HG02642 (cell line): ENCODE data around the gene RTKN2.
A peak's percentile ranks its signal among the peaks of the same experiment; 100 is the strongest.

ENCODE experiments used
- ATAC-seq: cut with Tn5 transposase; IDR thresholded peaks from one replicate; pipeline ENCODE4 v1.9.1; 2021; ENCODE audit warnings: mild to moderate bottlenecking; ENCODE audit not compliant: unreplicated experiment, poor library complexity

The RTKN2 gene

GRCh38 chr10:62182171-62182570 is 86.5 kb downstream of the RTKN2 start:
- no peak for ATAC-seq

- no peak for ATAC-seq
Measured at GRCh38 chr10:62180677-62181076, 88.0 kb downstream of the RTKN2 start.

GRCh38 chr10:62178568-62178967 is 90.1 kb downstream of the RTKN2 start:
- no peak for ATAC-seq

GRCh38 chr10:62177111-62177510 is 91.5 kb downstream of the RTKN2 start:
- no peak for ATAC-seq

- ATAC-seq = no peak
Measured at GRCh38 chr10:62175251-62175650, 93.4 kb downstream of the RTKN2 start.

- ATAC-seq = no peak
Measured at GRCh38 chr10:62172465-62172864, 96.2 kb downstream of the RTKN2 start.

- no peak for ATAC-seq
Measured at GRCh38 chr10:62171791-62172190, 96.9 kb downstream of the RTKN2 start.

- no peak for ATAC-seq
Measured at GRCh38 chr10:62170732-62171131, 97.9 kb downstream of the RTKN2 start.

GRCh38 chr10:62166331-62167131 is 102.1 kb downstream of the RTKN2 start:
- ATAC-seq = peak; percentile 99

- no peak for ATAC-seq
Measured at GRCh38 chr10:62165803-62166202, 102.8 kb downstream of the RTKN2 start.

GRCh38 chr10:62163024-62163423 is 105.6 kb downstream of the RTKN2 start:
- no peak for ATAC-seq

GRCh38 chr10:62162261-62162981 is 106.2 kb downstream of the RTKN2 start:
- no peak for ATAC-seq

GRCh38 chr10:62159351-62159750 is 109.3 kb downstream of the RTKN2 start:
- no peak for ATAC-seq

GRCh38 chr10:62157601-62158000 is 111.0 kb downstream of the RTKN2 start:
- no peak for ATAC-seq

GRCh38 chr10:62155054-62155680 is 113.5 kb downstream of the RTKN2 start:
- ATAC-seq = no peak

GRCh38 chr10:62154231-62154630 is 114.4 kb downstream of the RTKN2 start:
- no peak for ATAC-seq

- no peak for ATAC-seq
Measured at GRCh38 chr10:62153191-62153590, 115.5 kb downstream of the RTKN2 start.

- no peak for ATAC-seq
Measured at GRCh38 chr10:62149621-62150020, 119.0 kb downstream of the RTKN2 start.

- ATAC-seq = no peak
Measured at GRCh38 chr10:62148155-62148554, 120.5 kb downstream of the RTKN2 start.

GRCh38 chr10:62147425-62147824 is 121.2 kb downstream of the RTKN2 start:
- ATAC-seq = no peak

GRCh38 chr10:62136931-62137330 is 131.7 kb downstream of the RTKN2 start:
- ATAC-seq = no peak
